K562 (cell line): ENCODE data around the gene MT1A. TPM values are rescaled to one million over a fixed set of nuclear protein-coding genes. Genes with fewer than 3 reads are reported as not detected.
A peak's percentile ranks its signal among the peaks of the same experiment; 100 is the strongest.

Experiments
- ATAC-seq: fragments of 200-7000 bp; cut with Tn5 transposase; 3 replicates; pipeline ENCODE4 v1.9.1; 2020; ENCODE audit warnings: moderate library complexity
- BruUV-seq: library from RNA; stranded (reverse); fragments of 400-500 nt; replicated peaks from 2 replicates; lab custom pipeline; 2021; lab: Mats Ljungman, UMichigan
- CTCF ChIA-PET: fragments of 300-600 bp; formaldehyde crosslinking; extraction: SDS; loops from one replicate; lab custom pipeline; 2021; ENCODE audit warnings: low intra/inter-chr PET ratio; lab: Yijun Ruan, JAX
- POLR2A ChIA-PET: fragments of 300-600, 350-650 bp; sonication (Branson Sonifier 250); formaldehyde crosslinking; extraction: SDS; loops from one replicate; lab custom pipeline; 2021; ENCODE audit warnings: antibody characterized with exemption, inconsistent platforms; lab: Yijun Ruan, JAX
- DNase-seq, 4 experiments: peaks; one replicate each; pipeline versions ENCODE4 v3.0.0 to v3.0.0-alpha.2; 2011 to 2018; ENCODE audit warnings: low spot score in 3 of 4, mixed read lengths in 3 of 4; ENCODE audit errors: extremely low read depth in 1 of 4
- FAIRE-seq: peaks from 2 replicates; lab custom pipeline; 2011; peaks lifted over from hg19 to GRCh38; lab: Jason Lieb, UNC
- H2AFZ ChIP-seq: 2 replicates; pipeline ENCODE4 v1.6.0; 2011; ENCODE audit warnings: low read depth, low read length, control low read depth, inconsistent platforms
- H3K27ac ChIP-seq: fragments of 200-600 bp; 3 replicates; pipeline ENCODE4 v1.8.0; 2011; ENCODE audit warnings: low read depth, mild to moderate bottlenecking, control low read depth, inconsistent platforms, low read length, moderate library complexity, mixed read lengths; ENCODE audit errors: extremely low read depth
- H3K27me3 ChIP-seq, 2 experiments: fragments of 300-600 bp in 1 of 2; 2 replicates in 1 of 2; 3 replicates in 1 of 2; pipeline versions ENCODE4 v1.6.0 to v1.8.0; 2011; ENCODE audit warnings: inconsistent platforms in 2 of 2, low read length in 2 of 2, mild to moderate bottlenecking in 1 of 2, mixed read lengths in 1 of 2, moderate library complexity in 1 of 2; ENCODE audit not compliant: control insufficient read depth in 2 of 2, insufficient read depth in 2 of 2
- H3K36me3 ChIP-seq: fragments of 300-600 bp; 3 replicates; pipeline ENCODE4 v1.8.0; 2011; ENCODE audit warnings: mild to moderate bottlenecking, low read length, inconsistent platforms; ENCODE audit not compliant: control insufficient read depth, insufficient read depth
- H3K4me1 ChIP-seq, 2 experiments: fragments of 200-600 bp in 1 of 2; replicated peaks in 1 of 2; 2 replicates in 1 of 2; 3 replicates in 1 of 2; pipeline versions ENCODE4 v1.5.1 to v1.8.0; 2011; ENCODE audit warnings: inconsistent platforms in 2 of 2, low read length in 2 of 2, mild to moderate bottlenecking in 1 of 2, mixed read lengths in 1 of 2, moderate library complexity in 1 of 2; ENCODE audit not compliant: control insufficient read depth in 2 of 2, insufficient read depth in 2 of 2
- H3K4me2 ChIP-seq: 2 replicates; pipeline ENCODE4 v1.6.1; 2011; ENCODE audit warnings: low read length, control low read depth, inconsistent platforms, mixed read lengths; ENCODE audit not compliant: insufficient read depth
- H3K4me3 ChIP-seq: fragments of 200-600 bp; sonication (generic), shearing (Covaris generic); 2 replicates; pipeline ENCODE4 v1.5.1; 2016; ENCODE audit warnings: control low read depth, inconsistent platforms
- H3K79me2 ChIP-seq: fragments of 200-600 bp; 3 replicates; pipeline ENCODE4 v1.8.0; 2011; ENCODE audit warnings: low read length, inconsistent platforms; ENCODE audit not compliant: control insufficient read depth, insufficient read depth
- H3K9ac ChIP-seq, 2 experiments: 2 replicates each; pipeline versions ENCODE4 v1.6.0 to v1.6.1; 2011; ENCODE audit warnings: low read depth in 2 of 2, low read length in 2 of 2, control low read depth in 1 of 2, inconsistent platforms in 1 of 2, mild to moderate bottlenecking in 1 of 2, mixed read lengths in 1 of 2; ENCODE audit not compliant: insufficient read depth in 1 of 2
- H3K9me1 ChIP-seq: one replicate; pipeline ENCODE4 v1.6.0; 2011; ENCODE audit warnings: inconsistent platforms, mild to moderate bottlenecking, low read length, moderate library complexity; ENCODE audit not compliant: control insufficient read depth, insufficient read depth
- H3K9me3 ChIP-seq: replicated peaks from 2 replicates; pipeline ENCODE4 v1.5.1; 2011; ENCODE audit warnings: low read depth, low read length, inconsistent platforms; ENCODE audit not compliant: control insufficient read depth, insufficient read depth
- H4K20me1 ChIP-seq: replicated peaks from 2 replicates; pipeline ENCODE4 v1.6.1; 2011; ENCODE audit warnings: low read length, inconsistent platforms, mixed read lengths; ENCODE audit not compliant: control insufficient read depth, insufficient read depth
- CREB1 ChIP-seq, 2 experiments: sonication (generic) in 1 of 2; formaldehyde crosslinking in 1 of 2; IDR thresholded peaks; 2 replicates each; pipeline versions ENCODE4 v1.6.1 to v1.8.0; 2012 to 2022; ENCODE audit warnings: inconsistent platforms in 1 of 2, mild to moderate bottlenecking in 1 of 2, missing genetic modification reagents in 1 of 2, moderate library complexity in 1 of 2
- KAT2B ChIP-seq: IDR thresholded peaks from one replicate; pipeline ENCODE4 v1.6.1; 2012; ENCODE audit warnings: low read depth, mild to moderate bottlenecking, control low read depth, inconsistent platforms, low read length, moderate library complexity
- MAZ ChIP-seq, 2 experiments: fragments of 450-650 bp in 1 of 2; sonication (generic) in 1 of 2; formaldehyde crosslinking; IDR thresholded peaks in 1 of 2; conservative IDR thresholded peaks in 1 of 2; 2 replicates each; pipeline versions ENCODE4 v1.4.0 to v1.5.0; 2020; ENCODE audit warnings: mild to moderate bottlenecking in 1 of 2, missing genetic modification reagents in 1 of 2
- MLX ChIP-seq, 2 experiments: fragments of 450-650 bp in 1 of 2; sonication (generic) in 1 of 2; formaldehyde crosslinking; conservative IDR thresholded peaks; 2 replicates each; pipeline versions ENCODE4 v1.4.0 to v1.8.1; 2020 to 2022; ENCODE audit warnings: mild to moderate bottlenecking in 1 of 2, missing genetic modification reagents in 1 of 2
- NFIC ChIP-seq: fragments of 450-650 bp; IDR thresholded peaks from 2 replicates; pipeline ENCODE4 v1.6.1; 2017; ENCODE audit warnings: mild to moderate bottlenecking, inconsistent platforms
- REST ChIP-seq, 2 experiments: fragments of 450-650 bp; formaldehyde crosslinking in 1 of 2; IDR thresholded peaks; 2 replicates each; pipeline versions ENCODE4 v1.4.0 to v1.6.1; 2014 to 2020; ENCODE audit warnings: mild to moderate bottlenecking in 2 of 2, borderline replicate concordance in 1 of 2, low read depth in 1 of 2
- SMC3 ChIP-seq: conservative IDR thresholded peaks from 2 replicates; pipeline ENCODE4 v1.6.1; 2011; ENCODE audit warnings: low read depth, low read length, improper control_type of control experiment; ENCODE audit not compliant: insufficient read depth
- SOX6 ChIP-seq: fragments of 450-650 bp; IDR thresholded peaks from 2 replicates; pipeline ENCODE4 v1.6.1; 2014; ENCODE audit warnings: mild to moderate bottlenecking
- ZBED1 ChIP-seq: IDR thresholded peaks from 2 replicates; pipeline ENCODE4 v1.6.1; 2014
- ZBTB9 ChIP-seq: fragments of 450-650 bp; formaldehyde crosslinking; IDR thresholded peaks from 2 replicates; pipeline ENCODE4 v1.4.0; 2020; ENCODE audit warnings: mild to moderate bottlenecking, moderate library complexity
- ZFP30 ChIP-seq: fragments of 250-450 bp; sonication (Bioruptor Pico); IDR thresholded peaks from 2 replicates; pipeline ENCODE4 v1.8.0; 2022; ENCODE audit warnings: moderate library complexity, mild to moderate bottlenecking, inconsistent platforms, borderline replicate concordance
- WGBS: fragments of 100-300 bp; shearing (Covaris generic); methylation state at CpG from one replicate; pipeline ENCODE4 v1.1.6; 2016; ENCODE audit warnings: low coverage, mixed read lengths; ENCODE audit not compliant: insufficient coverage; ENCODE audit errors: missing lambda C conversion rate; 5-methylcytosine and 5-hydroxymethylcytosine counted together
- in situ Hi-C: fragments of 300-500 bp; cut with MboI; formaldehyde crosslinking; loops from 4 replicates; pipeline ENCODE4 v1.15.0; 2018; ENCODE audit warnings: inconsistent platforms, mixed read lengths
- intact Hi-C: fragments of 100-400 bp; cut with micrococcal nuclease; formaldehyde crosslinking; loops from 2 replicates; pipeline ENCODE4 v1.14.2; 2022
- polyA plus RNA-seq, 8 experiments: library from polyadenylated mRNA; depleted of rRNA in 4 of 8; stranded (reverse) in 5 of 8; unstranded in 3 of 8; fragments of >200 nt; fragmentation: Nextera tagmentation in 2 of 8; fragmentation: Illumina TruSeq in 1 of 8; extraction: Ambion mirVana in 2 of 8; extraction: Trizol in 1 of 8; gene quantifications; 2 replicates each; pipeline versions ENCODE4 v1.2.1 to v1.2.3, GENCODE V29; 2011 to 2014; ENCODE audit warnings: inconsistent platforms in 1 of 8, missing spikeins in 1 of 8
- total RNA-seq, 7 experiments: library from RNA; depleted of rRNA in 6 of 7; stranded (reverse); fragments of >200 nt in 6 of 7; fragmentation: Illumina TruSeq in 2 of 7; extraction: Trizol in 2 of 7; gene quantifications; 2 replicates each; pipeline versions ENCODE4 v1.2.1 to v1.2.3, GENCODE V29; 2011 to 2021; ENCODE audit warnings: low replicate concordance in 1 of 7

The MT1A gene
- total and polyA plus RNA-seq, 9 of the 15 experiments (the other 6 are each of a cell fraction or from before 2014, with no cell fraction given) = 0.23 TPM; not detected in 8

GRCh38 chr16:56603589-56603988, 34.9 kb upstream of the MT1A start:
- no peak overlapping the region for H3K4me2 ChIP-seq
- H3K27ac ChIP-seq = no peak overlapping the region
- BruUV-seq = no TSS peak
- H3K9me3 ChIP-seq = no peaks in the 10 kb centered on the region
- H3K36me3 ChIP-seq = no peaks in the 10 kb centered on the region
- no peak overlapping the region for H2AFZ ChIP-seq
- H4K20me1 ChIP-seq = no peaks in the 10 kb centered on the region
- no peaks in the 10 kb centered on the region for H3K79me2 ChIP-seq
- no peak overlapping the region for H3K4me3 ChIP-seq
- H3K4me1 ChIP-seq = peaks cover 15 to 20% of the 10 kb centered on the region in 2 experiments; a peak in 4 of 5 replicates
- POLR2A ChIA-PET = interaction anchor here (0.6 kb wide), 2 partner anchors 20 to 268 kb away, joined by 3 to 4 read pairs; no protein-coding TSS in a partner anchor
- CTCF ChIA-PET = interaction anchor here (1.3 to 1.5 kb wide), 2 partner anchors 27 to 99 kb away, joined by 3 to 13 read pairs; no protein-coding TSS in a partner anchor
- intact Hi-C loops (loop anchor here (1.0 kb wide), 1 partner anchor 99 kb away; no protein-coding TSS in a partner anchor), in situ Hi-C loops (no loop called here)
- peak; percentile 68 for FAIRE-seq
- H3K9me1 ChIP-seq = no peaks in the 10 kb centered on the region
- 11% methylated on average over 4 of the region's 4 CpGs for whole genome bisulfite sequencing
- peak; percentile 57 for ATAC-seq
- DNase-seq = peak in 2 of 4 experiments; percentile 54 to 69
- peaks cover 3 to 11% of the 10 kb centered on the region in 2 experiments; a peak in 2 of 5 replicates for H3K27me3 ChIP-seq
- H3K9ac ChIP-seq = no peak overlapping the region
- TF ChIP-seq CREB1 (IDR thresholded peaks at IDR 0.05) (no peak), CREB1 (CRISPR knock-in tag; IDR thresholded peaks at IDR 0.05) (no peak), REST (IDR thresholded peaks at IDR 0.05; ENCODE audit: borderline replicate concordance) (peak; percentile 60; the same call in 1 of the 2 replicates), REST (CRISPR knock-in tag; IDR thresholded peaks at IDR 0.05; ENCODE audit: low read depth) (no peak), ZFP30 (no peak), SMC3 (0 out of 2 replicates have a peak, but pooled peaks have one; percentile 10), NFIC (no peak), MAZ (CRISPR knock-in tag; conservative IDR thresholded peaks at IDR 0.05 in 1 of 2, IDR thresholded peaks at IDR 0.05 in 1 of 2) (no peak), SOX6 (no peak), ZBED1 (no peak), KAT2B (no peak), ZBTB9 (CRISPR knock-in tag) (no peak), MLX (CRISPR knock-in tag; conservative IDR thresholded peaks at IDR 0.05) (no peak)
